Ramos (cell line): ENCODE data around the gene PHKA2.

Source experiments
- in situ Hi-C: fragments of 300-500 bp; cut with MboI; formaldehyde crosslinking; loops from one replicate; pipeline ENCODE4 v1.14.3; 2022; ENCODE audit warnings: low sequenced_read_pairs; ENCODE audit not compliant: unreplicated experiment

The PHKA2 gene

DNA sequence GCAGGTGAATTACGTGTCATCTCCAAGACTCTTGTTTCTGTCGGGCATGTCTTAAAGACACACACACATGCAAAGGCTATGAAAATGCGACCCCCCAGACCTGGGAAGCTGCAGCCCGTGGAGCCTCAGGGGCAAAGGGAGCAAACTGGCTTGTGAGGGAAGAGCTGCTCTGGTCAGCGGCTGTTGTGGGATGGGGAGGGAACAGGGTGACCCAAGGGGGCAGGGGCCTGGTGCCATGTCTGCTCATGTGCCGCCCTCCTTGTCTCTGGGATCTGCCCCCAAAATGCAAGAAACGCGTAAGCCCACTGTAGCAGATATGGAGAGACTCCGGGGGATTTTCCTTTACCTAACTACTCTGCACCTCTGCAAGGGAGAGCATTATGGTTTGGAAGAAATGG, 92.4 kb downstream of the PHKA2 start:
- in situ Hi-C loops, result loop anchor here (25.0 kb wide), 1 partner anchor 504 kb away; no protein-coding TSS in a partner anchor

DNA sequence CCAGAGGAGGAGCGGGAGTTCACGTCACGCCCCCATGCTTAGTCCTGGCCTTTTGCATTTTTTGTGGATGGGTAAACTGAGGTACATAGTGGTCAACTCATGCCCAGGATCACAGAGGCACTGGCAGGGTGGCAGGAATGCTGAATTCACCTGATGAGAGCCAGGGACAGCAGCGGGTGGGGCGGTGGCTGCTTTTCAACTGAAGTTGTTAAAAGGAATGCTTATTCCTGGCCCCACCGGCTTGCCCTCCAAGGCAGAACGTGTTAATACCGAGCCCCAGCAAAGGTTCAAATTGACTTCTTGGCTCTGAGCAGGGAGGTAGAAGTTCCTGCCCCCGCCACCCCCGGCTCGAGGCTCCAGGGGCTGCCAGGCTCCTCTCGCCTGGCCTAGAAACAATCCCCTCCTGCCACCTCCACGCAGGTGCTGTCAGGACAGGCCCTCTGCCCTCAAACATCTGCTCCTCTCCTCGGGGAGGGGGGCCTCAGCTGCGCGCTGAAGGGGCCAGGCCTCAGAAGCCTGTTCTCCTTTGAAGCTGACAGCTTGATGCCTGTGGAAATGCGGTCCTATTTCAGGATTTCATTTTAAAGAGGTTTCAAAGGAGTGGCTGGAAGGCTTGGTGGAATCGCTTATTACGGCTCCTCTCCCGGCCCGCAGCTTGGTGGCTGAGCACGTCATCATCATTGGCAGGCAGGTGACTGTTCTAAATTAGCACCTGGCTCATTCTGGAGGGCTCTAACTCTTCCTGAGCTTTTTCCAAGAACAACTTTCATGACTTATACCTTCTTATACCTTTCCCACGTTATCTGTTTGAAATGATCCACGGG, 93.0 kb downstream of the PHKA2 start:
- in situ Hi-C loops, result loop anchor here (25.0 kb wide), 1 partner anchor 504 kb away; no protein-coding TSS in a partner anchor

DNA sequence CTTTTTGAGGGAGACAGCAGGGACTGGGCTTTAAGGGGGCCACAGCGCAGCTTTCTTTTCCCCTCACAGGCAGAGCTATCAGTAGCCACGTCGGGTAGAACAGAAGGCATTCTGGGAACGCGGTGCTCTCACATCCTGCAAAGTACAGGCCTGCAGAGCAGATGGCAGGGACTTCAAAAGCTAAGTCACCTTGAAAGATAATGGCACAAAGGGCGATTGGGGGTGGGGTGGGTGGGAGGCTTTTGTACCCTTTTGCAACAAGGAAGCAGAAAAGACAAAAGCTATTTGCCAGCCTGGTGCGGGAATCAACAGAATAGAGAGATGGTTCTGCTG, 93.9 kb downstream of the PHKA2 start:
- in situ Hi-C loops, result loop anchor here (25.0 kb wide), 1 partner anchor 503 kb away; no protein-coding TSS in a partner anchor

DNA sequence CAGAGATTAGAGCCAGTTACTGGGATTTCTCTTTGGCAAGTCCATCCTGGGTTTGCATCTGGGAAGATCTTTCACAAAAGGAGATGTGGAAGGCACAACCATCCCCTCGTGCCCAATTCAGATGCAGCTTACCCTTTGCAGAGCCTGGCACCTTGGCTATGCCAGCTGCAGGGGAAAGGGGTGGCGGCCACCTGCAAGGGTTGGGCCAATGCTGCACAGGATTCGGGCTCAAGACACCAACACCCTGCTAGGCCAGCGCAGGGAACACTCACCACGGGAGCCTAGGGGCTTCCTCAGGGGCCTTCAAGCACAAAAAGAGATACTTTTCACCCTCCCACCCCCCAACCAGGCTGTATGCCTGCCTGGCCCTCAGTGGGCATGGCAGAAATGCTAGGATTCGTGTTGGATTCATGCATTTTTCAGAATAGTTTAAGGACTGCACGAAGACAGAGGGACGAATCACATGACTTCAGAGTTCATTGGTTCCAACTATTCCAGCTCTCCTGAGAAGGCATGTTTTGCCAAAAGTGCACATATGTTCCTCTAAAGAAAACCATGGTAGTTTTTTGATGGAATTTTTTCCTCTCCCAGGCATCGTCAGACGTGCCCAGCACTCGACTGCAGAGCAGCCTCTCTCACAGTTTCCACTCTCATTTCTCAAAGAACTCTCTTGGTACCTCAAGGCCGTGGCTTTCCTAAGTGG, 94.4 kb downstream of the PHKA2 start:
- in situ Hi-C loops, result loop anchor here (25.0 kb wide), 1 partner anchor 502 kb away; no protein-coding TSS in a partner anchor

GRCh38 chrX:18888281-18888680, 95.6 kb downstream of the PHKA2 start:
- in situ Hi-C loops, result loop anchor here (25.0 kb wide), 1 partner anchor 501 kb away; no protein-coding TSS in a partner anchor

DNA sequence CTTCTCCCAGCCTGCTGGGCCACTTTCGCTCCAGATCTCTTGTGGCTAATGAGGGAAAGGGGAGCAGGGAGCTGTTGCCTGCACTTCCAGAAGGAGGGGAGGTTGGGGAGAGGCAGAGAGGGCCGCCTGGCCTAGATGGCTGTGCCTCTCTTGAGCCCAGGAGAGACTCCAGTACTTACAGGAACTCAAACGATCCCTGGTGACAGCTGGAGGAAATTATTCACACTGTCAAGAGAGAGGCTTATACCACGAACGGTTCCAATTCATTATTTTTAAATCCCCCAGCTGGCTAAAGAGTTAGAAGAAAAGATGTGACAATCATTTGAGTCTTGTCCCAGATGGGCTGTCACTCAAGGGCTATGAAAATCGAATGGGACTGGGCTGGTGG, 96.1 kb downstream of the PHKA2 start:
- in situ Hi-C loops, result loop anchor here (25.0 kb wide), 1 partner anchor 501 kb away; no protein-coding TSS in a partner anchor

DNA sequence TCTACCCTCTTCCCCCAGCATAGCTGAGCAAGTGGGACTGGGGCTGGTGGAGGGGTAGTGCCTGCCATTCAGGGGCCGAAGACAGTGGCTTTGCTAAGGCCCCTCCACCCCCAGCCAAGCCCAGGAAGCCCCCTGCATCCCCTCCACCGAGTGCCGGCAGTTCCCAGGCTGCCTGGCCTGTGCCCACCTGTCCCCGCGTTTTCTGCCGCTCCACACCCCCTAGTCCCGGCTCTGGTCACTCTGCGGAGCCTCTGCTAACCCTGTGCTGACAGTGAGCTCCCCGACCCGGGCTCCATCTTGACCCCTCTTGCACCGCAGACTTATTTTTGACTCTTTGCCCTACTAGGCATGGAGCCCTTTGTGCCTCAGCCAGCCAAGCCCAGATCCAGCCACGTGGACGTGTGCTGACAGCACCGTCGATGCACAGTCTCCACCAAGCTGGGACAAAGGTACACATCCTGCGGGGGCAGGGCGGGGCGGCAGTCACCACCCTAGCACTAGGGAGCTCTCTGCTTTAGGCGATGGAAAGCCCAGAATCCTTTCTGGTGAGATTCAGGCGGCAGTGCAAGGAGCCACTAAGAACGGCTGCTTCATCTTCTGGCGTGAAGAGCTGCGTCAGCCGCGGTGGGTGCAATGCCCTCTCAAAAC, 96.6 kb downstream of the PHKA2 start:
- in situ Hi-C loops, result loop anchor here (25.0 kb wide), 1 partner anchor 500 kb away; no protein-coding TSS in a partner anchor

DNA sequence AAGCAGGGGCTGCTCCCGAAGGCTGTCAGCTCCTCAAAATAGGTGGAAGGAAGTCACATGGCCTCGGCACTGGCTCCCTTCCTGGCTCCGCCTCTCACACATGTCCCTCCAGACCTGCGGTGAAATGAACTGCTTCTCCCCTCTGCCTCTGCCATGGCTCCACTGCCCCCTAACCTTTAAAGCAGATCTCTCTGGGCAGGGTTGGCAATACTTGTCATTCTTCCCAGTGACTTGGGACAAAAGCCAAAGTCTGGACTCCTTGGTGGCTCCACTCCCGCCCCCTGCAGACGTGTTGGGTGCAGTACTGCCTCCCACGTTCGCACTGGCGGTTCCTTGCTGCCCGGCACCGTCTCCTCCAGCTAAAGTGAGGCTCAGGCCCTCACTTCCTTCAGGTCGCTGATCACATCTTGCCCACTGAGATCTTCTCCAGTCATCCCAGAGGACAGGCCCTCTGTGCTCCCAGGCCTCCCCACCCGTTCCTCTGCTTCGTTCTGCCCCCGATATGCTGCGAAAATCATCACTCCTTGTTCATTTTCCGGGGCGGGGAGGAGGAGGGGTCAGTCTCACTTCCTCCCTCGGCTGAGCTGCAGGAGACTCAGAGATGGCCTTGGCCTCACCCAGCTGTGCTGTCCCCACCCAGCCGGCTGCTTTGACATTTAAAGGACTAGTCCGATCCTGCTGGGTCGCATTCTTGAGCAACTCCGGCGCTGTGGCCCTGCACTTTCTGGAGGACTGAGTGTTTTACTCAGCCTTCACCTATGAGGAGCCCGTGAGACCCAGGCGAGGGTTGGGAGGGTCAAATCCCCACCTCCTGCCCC, 97.4 kb downstream of the PHKA2 start:
- in situ Hi-C loops, result loop anchor here (25.0 kb wide), 1 partner anchor 499 kb away; no protein-coding TSS in a partner anchor

DNA sequence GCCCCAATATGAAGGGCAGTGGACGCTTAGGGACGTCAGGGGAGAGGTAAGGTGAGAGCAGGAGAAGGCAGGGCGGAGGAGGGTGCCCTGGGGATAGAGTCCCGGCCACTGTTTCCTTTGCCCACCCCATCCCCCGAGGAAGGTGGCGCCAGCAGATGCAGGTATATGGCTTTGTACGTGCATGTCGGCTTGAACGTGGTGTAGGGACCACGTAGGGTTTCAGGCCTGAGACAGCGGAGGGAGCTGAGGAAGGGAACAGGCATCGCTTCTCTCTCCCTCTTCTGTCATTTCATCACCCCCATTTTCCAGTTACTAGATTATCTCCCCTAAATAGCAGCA, 97.9 kb downstream of the PHKA2 start:
- in situ Hi-C loops, result loop anchor here (25.0 kb wide), 1 partner anchor 499 kb away; no protein-coding TSS in a partner anchor

GRCh38 chrX:18885328-18886004, 98.4 kb downstream of the PHKA2 start:
- in situ Hi-C loops, result loop anchor here (25.0 kb wide), 1 partner anchor 498 kb away; no protein-coding TSS in a partner anchor

DNA sequence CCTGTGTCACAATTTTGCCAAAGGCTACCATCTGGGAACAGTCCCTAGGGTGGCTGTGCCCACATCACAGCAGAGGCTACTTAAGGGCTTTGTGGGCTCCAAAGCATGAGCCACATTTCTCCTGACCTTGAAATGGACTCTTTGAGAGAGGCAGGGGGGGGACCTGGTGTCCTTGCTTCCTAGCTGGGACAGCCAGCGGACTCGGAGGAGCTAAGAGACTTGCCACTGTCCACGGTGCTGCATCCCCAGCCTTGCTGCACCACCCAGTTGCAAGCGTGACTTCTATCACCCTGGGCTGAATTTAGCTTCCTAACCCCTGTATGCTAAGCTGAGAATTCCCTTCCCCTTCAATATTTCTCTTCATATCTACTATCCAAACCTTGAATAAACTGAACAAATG, 99.0 kb downstream of the PHKA2 start:
- in situ Hi-C loops, result loop anchor here (25.0 kb wide), 1 partner anchor 498 kb away; no protein-coding TSS in a partner anchor

DNA sequence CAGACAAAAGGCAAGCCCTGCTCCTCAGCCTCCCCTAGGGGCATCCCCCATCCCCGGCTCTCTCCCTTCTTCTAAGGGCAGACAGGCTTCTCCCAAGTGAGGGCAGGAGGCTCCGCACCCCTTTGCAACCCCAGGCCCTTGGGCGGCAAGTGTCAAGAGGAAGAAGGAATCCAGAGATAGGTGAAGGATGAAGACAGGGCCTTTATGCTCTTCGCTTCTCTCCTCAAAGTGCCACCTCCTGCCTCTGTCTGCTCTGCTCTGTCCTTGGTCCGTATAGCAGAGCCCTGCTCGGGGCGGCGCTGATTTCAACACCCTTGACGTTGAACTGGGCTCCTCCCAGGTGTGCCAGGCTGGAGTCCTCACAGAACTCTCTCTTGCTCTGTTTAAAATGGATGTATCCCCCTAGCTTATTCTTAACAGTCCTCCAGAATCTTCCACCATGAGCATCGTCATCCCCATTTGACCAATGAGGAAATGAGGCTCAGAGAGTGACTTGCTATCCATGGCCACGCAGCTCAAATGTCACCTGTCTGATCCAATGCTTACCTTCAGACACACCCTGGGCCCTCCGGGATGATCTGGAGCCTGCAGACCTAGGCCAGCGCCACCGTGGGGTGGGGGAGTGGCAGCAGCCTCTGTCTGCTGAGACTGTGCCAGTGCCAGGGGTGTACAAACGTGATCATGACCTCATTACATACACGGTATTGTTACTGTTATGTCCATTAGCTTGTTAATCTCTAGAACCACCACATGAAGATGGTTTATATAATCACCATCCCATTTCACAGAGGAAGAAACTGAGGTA, 99.8 kb downstream of the PHKA2 start:
- in situ Hi-C loops, result loop anchor here (25.0 kb wide), 1 partner anchor 497 kb away; no protein-coding TSS in a partner anchor

DNA sequence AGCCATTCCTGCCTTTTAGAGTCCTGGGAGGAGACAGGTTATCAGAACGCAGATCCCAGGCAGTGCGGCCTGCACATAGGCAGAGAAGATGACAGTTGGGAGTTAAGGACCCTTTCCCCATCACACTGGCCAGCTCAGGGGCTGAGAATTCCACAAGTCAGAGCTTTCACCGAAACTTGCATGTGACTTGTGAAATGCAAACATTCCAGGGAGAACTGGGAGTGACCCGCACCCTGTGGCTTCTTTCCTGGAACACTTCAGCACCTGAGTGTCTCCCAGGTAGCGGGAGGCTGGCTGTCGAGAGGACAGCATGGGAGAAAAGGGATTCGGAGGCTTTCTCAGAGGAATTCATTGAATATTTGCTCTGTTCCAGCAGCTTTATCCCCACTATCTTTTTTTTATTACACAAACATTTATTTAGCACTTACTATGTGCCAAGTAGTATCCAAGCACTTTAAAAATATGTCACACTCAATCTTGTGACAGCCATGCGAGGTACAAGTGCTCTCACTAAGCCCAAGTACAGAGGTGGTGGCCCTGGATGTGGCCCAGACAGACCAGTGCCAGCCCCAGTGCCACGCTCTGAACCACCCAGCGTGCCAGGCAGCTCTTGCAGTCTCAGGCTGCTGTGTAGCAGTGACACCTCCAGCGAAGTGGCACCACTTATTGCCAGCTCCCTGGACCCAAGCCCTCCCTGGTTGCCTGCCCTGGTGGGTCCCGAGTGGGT, 100.5 kb downstream of the PHKA2 start:
- in situ Hi-C loops, result loop anchor here (25.0 kb wide), 1 partner anchor 496 kb away; no protein-coding TSS in a partner anchor

GRCh38 chrX:18879144-18879543, 104.8 kb downstream of the PHKA2 start:
- in situ Hi-C loops, result loop anchor here (25.0 kb wide), 1 partner anchor 492 kb away; no protein-coding TSS in a partner anchor

- in situ Hi-C loops, result loop anchor here (25.0 kb wide), 1 partner anchor 490 kb away; no protein-coding TSS in a partner anchor
Measured at GRCh38 chrX:18877469-18877868, 106.4 kb downstream of the PHKA2 start.

DNA sequence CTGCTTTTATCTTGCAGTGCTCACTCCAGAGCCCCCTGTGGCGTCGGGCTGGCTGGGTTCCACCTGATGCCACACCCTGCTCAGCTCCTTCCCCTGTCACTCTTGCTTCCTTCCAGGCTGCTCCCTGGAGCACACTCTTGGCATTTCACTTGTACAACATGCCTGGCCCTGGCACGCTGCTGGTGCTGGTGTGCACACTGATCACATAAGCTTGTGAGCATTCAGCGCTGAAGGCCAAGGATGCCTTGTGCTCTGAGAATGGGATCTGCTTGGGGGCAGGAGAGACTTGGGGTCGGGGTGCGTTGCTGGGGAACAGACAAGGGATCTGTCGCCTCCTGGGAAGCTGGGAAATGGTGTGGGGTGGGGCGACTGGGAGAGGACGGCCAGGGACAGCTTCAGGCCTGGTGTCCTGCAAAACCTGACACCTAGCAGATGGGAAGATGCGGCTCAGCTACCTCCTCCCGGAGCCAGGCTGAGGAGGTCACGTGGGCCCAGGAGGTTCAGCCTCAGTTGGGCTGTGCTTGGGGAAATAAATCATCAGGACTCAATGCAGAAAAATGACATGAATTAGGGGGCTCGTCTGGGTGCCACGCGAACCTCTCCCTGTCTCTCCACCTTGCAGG, 108.5 kb downstream of the PHKA2 start:
- in situ Hi-C loops, result loop anchor here (25.0 kb wide), 1 partner anchor 488 kb away; no protein-coding TSS in a partner anchor
